Loucy (cell line): ENCODE data around the gene SLC28A2.

Experiments
- EZH2phosphoT487 ChIP-seq: fragments of 200-600 bp; IDR thresholded peaks from 2 replicates; pipeline ENCODE4 v1.6.1; 2018; ENCODE audit warnings: antibody characterized with exemption, mild to moderate bottlenecking, moderate library complexity, borderline replicate concordance
- TF ChIP-seq, protein P1 (sequence below): fragments of 200-600 bp; sonication (generic); conservative IDR thresholded peaks from 2 replicates; pipeline ENCODE4 v1.5.1; 2014; ENCODE audit warnings: mild to moderate bottlenecking, antibody characterized with exemption, low read length

GRCh38 chr15:45231132-45231531 is 20.9 kb upstream of the SLC28A2 start:
- TF ChIP-seq, protein P1, sequence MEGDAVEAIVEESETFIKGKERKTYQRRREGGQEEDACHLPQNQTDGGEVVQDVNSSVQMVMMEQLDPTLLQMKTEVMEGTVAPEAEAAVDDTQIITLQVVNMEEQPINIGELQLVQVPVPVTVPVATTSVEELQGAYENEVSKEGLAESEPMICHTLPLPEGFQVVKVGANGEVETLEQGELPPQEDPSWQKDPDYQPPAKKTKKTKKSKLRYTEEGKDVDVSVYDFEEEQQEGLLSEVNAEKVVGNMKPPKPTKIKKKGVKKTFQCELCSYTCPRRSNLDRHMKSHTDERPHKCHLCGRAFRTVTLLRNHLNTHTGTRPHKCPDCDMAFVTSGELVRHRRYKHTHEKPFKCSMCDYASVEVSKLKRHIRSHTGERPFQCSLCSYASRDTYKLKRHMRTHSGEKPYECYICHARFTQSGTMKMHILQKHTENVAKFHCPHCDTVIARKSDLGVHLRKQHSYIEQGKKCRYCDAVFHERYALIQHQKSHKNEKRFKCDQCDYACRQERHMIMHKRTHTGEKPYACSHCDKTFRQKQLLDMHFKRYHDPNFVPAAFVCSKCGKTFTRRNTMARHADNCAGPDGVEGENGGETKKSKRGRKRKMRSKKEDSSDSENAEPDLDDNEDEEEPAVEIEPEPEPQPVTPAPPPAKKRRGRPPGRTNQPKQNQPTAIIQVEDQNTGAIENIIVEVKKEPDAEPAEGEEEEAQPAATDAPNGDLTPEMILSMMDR = no peak
- TF ChIP-seq EZH2phosphoT487 = no peak
